Measurements from ENCODE around the gene ELL. TPM values are rescaled to one million over a fixed set of nuclear protein-coding genes. Genes with fewer than 3 reads are reported as not detected.

Gene ELL
- total RNA-seq, 2 donors from 2014 or later: 10.7 to 44.4 TPM

DNA sequence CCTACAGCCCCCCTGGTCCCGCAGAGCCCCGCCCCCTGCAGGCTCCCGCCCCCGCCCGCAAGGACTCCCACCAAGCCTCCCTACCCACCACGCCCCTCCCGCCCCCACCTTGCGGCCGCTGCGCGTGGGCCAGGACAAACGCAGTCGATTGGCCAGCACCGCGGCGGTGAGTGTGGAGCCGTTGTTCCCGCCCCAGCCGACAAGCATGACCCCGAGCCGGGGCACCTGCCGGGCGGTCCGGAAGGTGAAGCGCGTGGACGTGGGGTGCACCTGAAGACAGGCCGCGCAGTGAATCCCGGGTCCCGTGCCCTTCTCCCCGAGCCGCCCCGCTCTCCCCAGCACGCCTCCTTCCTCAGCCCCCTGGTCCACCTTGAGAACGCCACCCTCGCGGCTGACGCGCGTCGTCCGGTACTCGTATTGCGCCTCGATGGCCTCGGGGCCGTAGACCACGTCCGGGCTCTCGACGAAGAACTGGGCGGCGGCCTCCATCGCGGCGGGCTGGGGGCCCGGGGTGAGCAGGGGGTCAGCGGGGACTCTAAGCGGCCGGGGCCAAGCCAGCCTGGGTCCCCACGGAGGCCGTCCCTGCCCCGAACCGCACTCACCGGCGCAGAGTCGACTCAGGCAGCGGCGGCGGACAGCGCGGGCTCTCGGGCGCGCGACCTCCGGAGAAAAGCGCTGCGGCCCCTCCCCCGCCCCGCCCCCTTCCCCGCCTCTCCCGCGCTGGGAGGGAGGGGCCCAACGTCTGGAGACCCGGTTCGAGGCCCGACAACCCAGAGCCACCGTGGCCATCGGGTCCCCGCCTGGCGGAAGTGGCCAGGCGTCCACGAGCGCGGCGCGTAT lies 84.2 kb downstream of the ELL start, which contains the start of gene ISYNA1:
Gene ISYNA1, minus strand, starts transcription at position 643 of the 840 bp plus-strand sequence. Its CDS starts 154 bp downstream, at position 489.
- Histone ChIP-seq H3K36me3 (no peaks in the 10 kb centered on the region), H3K4me3 (peak within 1 kb of the TSS; percentile 36 to 43), H3K4me1 (replicated peaks) (peaks cover 2% of the 10 kb centered on the region), H3K27ac (peak within 1 kb of the TSS; percentile 71 to 78), H3K9me3 (no peaks in the 10 kb centered on the region), H3K27me3 (replicated peaks; ENCODE audit: insufficient read depth) (no peaks in the 10 kb centered on the region)
- WGBS: 2% methylated on average over 36 of the region's 99 CpGs
- peak; percentile 60 for DNase-seq (ENCODE audit: low spot score)
- TF ChIP-seq POLR2AphosphoS5 (IDR thresholded peaks at IDR 0.05) (no peak), POLR2A (IDR thresholded peaks at IDR 0.05) (no peak)
- TF ChIP-seq, protein P1, sequence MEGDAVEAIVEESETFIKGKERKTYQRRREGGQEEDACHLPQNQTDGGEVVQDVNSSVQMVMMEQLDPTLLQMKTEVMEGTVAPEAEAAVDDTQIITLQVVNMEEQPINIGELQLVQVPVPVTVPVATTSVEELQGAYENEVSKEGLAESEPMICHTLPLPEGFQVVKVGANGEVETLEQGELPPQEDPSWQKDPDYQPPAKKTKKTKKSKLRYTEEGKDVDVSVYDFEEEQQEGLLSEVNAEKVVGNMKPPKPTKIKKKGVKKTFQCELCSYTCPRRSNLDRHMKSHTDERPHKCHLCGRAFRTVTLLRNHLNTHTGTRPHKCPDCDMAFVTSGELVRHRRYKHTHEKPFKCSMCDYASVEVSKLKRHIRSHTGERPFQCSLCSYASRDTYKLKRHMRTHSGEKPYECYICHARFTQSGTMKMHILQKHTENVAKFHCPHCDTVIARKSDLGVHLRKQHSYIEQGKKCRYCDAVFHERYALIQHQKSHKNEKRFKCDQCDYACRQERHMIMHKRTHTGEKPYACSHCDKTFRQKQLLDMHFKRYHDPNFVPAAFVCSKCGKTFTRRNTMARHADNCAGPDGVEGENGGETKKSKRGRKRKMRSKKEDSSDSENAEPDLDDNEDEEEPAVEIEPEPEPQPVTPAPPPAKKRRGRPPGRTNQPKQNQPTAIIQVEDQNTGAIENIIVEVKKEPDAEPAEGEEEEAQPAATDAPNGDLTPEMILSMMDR (IDR thresholded peaks at IDR 0.05): no peak
- intact Hi-C loops (cut with DNase I): no loop called here

DNA sequence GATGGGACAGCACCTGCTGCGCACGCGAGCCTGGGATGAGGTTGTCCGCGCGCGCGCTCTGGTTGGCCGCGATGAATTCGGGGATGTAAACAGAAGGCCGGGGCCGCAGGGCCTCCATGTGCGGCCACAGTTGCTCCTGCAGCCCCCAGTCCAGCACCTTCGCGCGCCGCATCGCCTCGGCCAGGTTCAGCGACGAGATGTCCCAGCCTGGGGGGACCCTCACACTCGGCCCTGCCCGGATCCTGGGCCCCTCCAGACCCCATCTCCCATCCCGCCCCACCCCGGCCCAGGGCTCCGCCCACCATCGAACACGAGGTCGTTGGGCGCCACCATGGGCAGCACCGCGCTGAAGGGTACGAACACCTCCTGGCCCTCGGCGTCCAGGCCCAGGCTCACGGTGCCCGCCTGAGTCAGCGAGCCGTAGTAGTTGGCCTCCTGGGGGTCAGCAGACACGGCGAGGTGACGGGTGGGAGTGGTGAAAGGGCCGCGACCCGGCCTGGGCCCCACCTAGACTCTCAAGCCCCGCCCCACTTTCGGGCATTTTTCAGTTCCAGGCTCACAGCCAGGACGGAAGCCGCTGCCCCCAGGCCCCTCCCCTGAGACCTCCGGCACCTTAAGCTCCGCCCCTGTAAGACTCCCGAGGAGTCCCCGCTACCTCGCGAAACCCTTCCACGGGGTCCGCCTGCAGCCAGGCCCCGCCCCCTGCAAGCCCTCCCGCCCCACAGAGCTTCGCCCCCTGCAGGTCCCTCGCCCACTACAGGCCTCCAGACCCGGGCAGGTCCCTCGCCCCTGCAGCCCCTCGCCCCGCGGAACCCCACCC lies 85.0 kb downstream of the ELL start:
- peak; percentile 71 for DNase-seq (ENCODE audit: low spot score)
- H3K4me3 ChIP-seq: peak overlapping the region; percentile 36 to 43
- peak overlapping the region; percentile 71 to 78 for H3K27ac ChIP-seq
- intact Hi-C loops (cut with DNase I): no loop called here
- H3K27me3 ChIP-seq (replicated peaks; ENCODE audit: insufficient read depth): no peaks in the 10 kb centered on the region
- no peaks in the 10 kb centered on the region for H3K9me3 ChIP-seq
- TF ChIP-seq, protein P1 (IDR thresholded peaks at IDR 0.05): no peak
- TF ChIP-seq POLR2AphosphoS5 (IDR thresholded peaks at IDR 0.05) (no peak), POLR2A (IDR thresholded peaks at IDR 0.05) (no peak)
- WGBS: 29% methylated on average over 46 of the region's 67 CpGs
- H3K36me3 ChIP-seq: no peaks in the 10 kb centered on the region
- peaks cover 2% of the 10 kb centered on the region for H3K4me1 ChIP-seq (replicated peaks)

DNA sequence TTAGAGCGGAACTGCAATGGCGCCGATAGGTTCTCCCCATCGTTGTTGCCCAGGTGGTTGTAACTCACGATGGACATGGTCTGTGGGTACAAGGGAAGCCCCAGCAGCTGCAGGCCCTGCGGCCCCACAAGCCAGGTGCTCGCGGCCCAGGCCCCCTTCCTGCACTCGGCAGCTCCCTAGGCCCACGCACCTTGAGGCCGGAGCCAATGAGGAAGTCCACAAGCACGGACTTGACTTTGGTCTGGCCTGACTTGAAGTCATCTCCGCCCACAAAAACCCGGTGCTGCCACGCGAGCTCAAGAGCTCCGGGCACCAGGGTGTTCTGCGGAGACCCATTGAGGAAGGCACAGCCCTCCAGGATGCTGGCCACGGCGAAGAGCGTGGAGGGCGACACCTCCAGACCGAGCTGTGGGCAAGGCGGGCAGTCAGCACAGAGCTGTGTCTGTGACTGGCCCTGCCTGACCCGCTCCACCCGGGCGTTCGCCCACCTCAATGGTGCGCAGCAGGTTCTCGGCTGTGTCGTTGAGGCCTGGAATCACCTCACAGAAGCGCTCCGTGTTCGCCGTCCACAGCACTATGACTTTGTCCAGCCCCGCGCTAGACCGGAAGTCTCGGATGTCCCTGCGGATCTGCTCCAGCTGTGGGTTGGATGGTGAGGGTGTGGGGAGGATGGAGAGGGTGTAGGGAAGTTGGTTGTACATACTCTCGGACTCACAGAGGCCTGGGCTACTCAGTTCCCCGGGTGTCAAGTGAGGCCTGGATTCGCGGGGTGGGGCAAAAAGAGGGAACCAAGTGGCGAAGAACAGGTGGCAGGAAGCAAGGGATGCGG lies 85.8 kb downstream of the ELL start:
- intact Hi-C loops (cut with DNase I): no loop called here
- no peak for TF ChIP-seq POLR2A (IDR thresholded peaks at IDR 0.05)
- TF ChIP-seq, protein P1 (IDR thresholded peaks at IDR 0.05): no peak
- TF ChIP-seq POLR2AphosphoS5 (IDR thresholded peaks at IDR 0.05): no peak
- Histone ChIP-seq H3K27ac (no peak overlapping the region), H3K4me3 (no peak overlapping the region), H3K27me3 (replicated peaks; ENCODE audit: insufficient read depth) (no peaks in the 10 kb centered on the region), H3K36me3 (no peaks in the 10 kb centered on the region), H3K4me1 (replicated peaks) (peaks cover 2% of the 10 kb centered on the region), H3K9me3 (no peaks in the 10 kb centered on the region)
- 70% methylated on average over 46 of the region's 46 CpGs for WGBS
- no peak for DNase-seq (ENCODE audit: low spot score)

DNA sequence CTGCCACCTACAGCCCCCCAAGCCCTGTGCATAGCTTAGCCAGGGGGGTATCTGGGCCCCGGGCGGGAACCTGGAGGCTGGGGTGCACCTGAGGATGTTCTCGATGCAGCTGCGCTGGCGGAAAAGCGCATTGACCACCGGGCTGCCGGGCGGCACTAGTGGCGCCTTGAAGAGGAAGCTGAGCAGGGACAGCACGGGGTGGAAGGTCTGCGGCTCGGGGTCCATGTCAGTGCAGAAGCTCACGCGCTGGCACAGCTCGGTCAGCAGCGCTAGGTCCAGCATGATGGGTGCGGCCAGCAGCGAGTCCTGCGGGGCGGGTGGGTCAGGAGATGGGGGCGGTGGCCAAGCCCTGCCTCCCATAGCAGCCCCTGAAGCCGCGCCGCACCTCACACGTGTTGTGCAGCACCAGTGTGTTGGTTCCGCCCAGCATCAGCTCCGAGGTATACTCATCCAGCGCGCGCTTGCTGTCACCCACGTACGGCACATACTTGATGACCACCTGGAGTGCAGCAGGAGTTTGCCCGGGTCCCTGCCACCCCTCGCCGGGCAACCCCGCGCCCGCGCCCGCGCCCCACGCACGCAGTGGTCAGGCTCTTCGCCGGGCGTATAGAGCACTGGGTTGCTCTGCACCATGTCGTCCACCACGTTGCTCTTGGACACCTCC lies 86.6 kb downstream of the ELL start:
- Histone ChIP-seq H3K9me3 (no peaks in the 10 kb centered on the region), H3K4me1 (replicated peaks) (peaks cover 2% of the 10 kb centered on the region), H3K36me3 (no peaks in the 10 kb centered on the region), H3K4me3 (no peak overlapping the region), H3K27me3 (replicated peaks; ENCODE audit: insufficient read depth) (no peaks in the 10 kb centered on the region), H3K27ac (no peak overlapping the region)
- DNase-seq (ENCODE audit: low spot score): no peak
- 93% methylated on average over 49 of the region's 49 CpGs for WGBS
- no peak for TF ChIP-seq POLR2AphosphoS5 (IDR thresholded peaks at IDR 0.05)
- no peak for TF ChIP-seq POLR2A (IDR thresholded peaks at IDR 0.05)
- TF ChIP-seq, protein P1 (IDR thresholded peaks at IDR 0.05): no peak
- intact Hi-C loops (cut with DNase I): no loop called here
